Sigmoid colon (tissue), 7 donors: ENCODE measurements around the gene POLR1A. TPM values are rescaled to one million over a fixed set of nuclear protein-coding genes. Genes with fewer than 3 reads are reported as not detected.

ENCODE experiments used
- DNase-seq: peaks from one replicate; pipeline ENCODE4 v3.0.0-alpha.2; 2019
- H3K27ac ChIP-seq, 4 donors: fragments of 200-600 bp; sonication (generic); one replicate each; pipeline ENCODE4 v1.5.1; 2016 to 2019; ENCODE audit warnings: mild to moderate bottlenecking in 1 of 4
- H3K27me3 ChIP-seq, 3 donors: fragments of 200-600 bp; sonication (generic); one replicate each; pipeline ENCODE4 v1.5.1; 2019; ENCODE audit warnings: mild to moderate bottlenecking in 1 of 3
- H3K36me3 ChIP-seq, 4 donors: fragments of 200-600 bp; sonication (generic); one replicate each; pipeline ENCODE4 v1.5.1; 2016 to 2019
- H3K4me1 ChIP-seq, 4 donors: fragments of 200-600 bp; sonication (generic); one replicate each; pipeline ENCODE4 v1.5.1; 2017 to 2019
- H3K4me3 ChIP-seq, 4 donors: fragments of 200-600 bp; sonication (generic); one replicate each; pipeline ENCODE4 v1.5.1; 2017 to 2019; ENCODE audit warnings: mild to moderate bottlenecking in 2 of 4, moderate library complexity in 1 of 4
- H3K9me3 ChIP-seq, 4 donors: fragments of 200-600 bp in 3 of 4; sonication (generic) in 3 of 4; one replicate each; pipeline versions ENCODE4 v1.5.1 to v1.6.1; 2013 to 2019
- CTCF ChIP-seq, 4 experiments: fragments of 450-650 bp in 3 of 4; fragments of 200-600 bp in 1 of 4; IDR thresholded peaks; one replicate each; pipeline ENCODE4 v1.5.1; 2016 to 2019; ENCODE audit warnings: antibody characterized with exemption in 4 of 4, mild to moderate bottlenecking in 3 of 4, moderate library complexity in 2 of 4
- EP300 ChIP-seq, 4 donors: sonication (generic); formaldehyde crosslinking; IDR thresholded peaks; one replicate each; pipeline ENCODE4 v1.6.1; 2017; ENCODE audit warnings: antibody characterized with exemption in 4 of 4
- POLR2A ChIP-seq, 2 donors: fragments of 450-650 bp; IDR thresholded peaks; one replicate each; pipeline ENCODE4 v1.6.1; 2016; ENCODE audit warnings: antibody characterized with exemption in 2 of 2, mild to moderate bottlenecking in 2 of 2, moderate library complexity in 2 of 2
- POLR2AphosphoS5 ChIP-seq, 4 donors: sonication (generic); formaldehyde crosslinking; IDR thresholded peaks; one replicate each; pipeline ENCODE4 v1.6.1; 2017; ENCODE audit warnings: antibody characterized with exemption in 4 of 4
- WGBS, 2 donors: extraction: QIAGEN DNeasy Blood & Tissue Kit; methylation state at CpG; one replicate each; pipeline ENCODE4 v1.1.7; 2013; 5-methylcytosine and 5-hydroxymethylcytosine counted together
- intact Hi-C: fragments of 100-400 bp; cut with DNase I; formaldehyde crosslinking; loops from one replicate; pipeline ENCODE4 v1.15.1; 2023
- polyA plus RNA-seq, 3 donors: library from polyadenylated mRNA; stranded (reverse); fragments of 200-250 nt; gene quantifications; one replicate each; pipeline ENCODE4 v1.2.3, GENCODE V29; 2013
- total RNA-seq, 4 donors: library from RNA; depleted of rRNA; stranded (reverse); fragments of >200 nt; gene quantifications; one replicate each; pipeline ENCODE4 v1.1.0, GENCODE V29; 2016
- donor health status: healthy with polysubstance abuse.
- donor health status: Bipolar disorder and iron deficiency.
- donor health status: healthy.

POLR1A gene
- total and polyA plus RNA-seq, 7 donors, result 1.2 to 17.9 (median 10.1) TPM

DNA sequence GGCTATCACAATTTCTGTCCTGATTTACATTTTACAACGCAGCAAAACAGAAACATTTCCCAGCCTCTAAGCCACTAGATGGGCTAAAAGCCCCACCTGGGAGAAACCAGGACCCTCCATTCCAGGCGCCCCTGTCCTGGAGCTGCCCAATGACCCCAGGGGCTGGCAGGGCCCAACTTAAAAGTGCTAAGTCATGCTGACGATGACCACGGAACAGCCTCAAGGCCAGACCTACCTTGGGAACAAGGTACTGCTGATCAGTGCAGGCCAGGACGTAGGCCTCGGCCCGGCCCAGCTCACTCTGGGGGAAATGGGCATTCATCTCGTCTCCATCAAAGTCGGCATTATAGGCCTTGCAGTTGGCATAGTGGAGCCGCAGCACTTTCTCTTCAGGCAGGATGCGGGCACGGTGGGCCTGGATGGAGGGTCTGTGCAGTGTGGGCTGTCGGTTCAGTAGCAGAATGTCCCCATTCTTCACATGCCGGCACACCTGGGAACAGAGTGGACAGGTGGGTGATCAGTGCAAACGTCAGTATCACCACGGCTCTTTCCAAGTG is 35.8 kb downstream of the POLR1A start:
- H3K9me3 ChIP-seq, result no peaks in the 10 kb centered on the region
- whole genome bisulfite sequencing, 2 donors, result 96 to 97% methylated on average over 16 of the region's 16 CpGs
- no peak for DNase-seq
- intact Hi-C loops, result no loop called here
- no peaks in the 10 kb centered on the region for H3K27me3 ChIP-seq
- no peak for TF ChIP-seq POLR2AphosphoS5 (IDR thresholded peaks at IDR 0.05)
- TF ChIP-seq CTCF (IDR thresholded peaks at IDR 0.05), result no peak
- TF ChIP-seq POLR2A (IDR thresholded peaks at IDR 0.05), result no peak
- TF ChIP-seq EP300 (IDR thresholded peaks at IDR 0.05), result no peak
- H3K4me1 ChIP-seq, result peaks cover 0 to 33% (median 11%) of the 10 kb centered on the region in 4 donors
- H3K27ac ChIP-seq, result no peak overlapping the region
- peaks cover 0 to 68% (median 20%) of the 10 kb centered on the region in 4 donors for H3K36me3 ChIP-seq
- no peak overlapping the region for H3K4me3 ChIP-seq

- H3K4me3 ChIP-seq, result no peak overlapping the region
- H3K9me3 ChIP-seq, result no peaks in the 10 kb centered on the region
- intact Hi-C loops, result no loop called here
- 86 to 88% methylated on average over 8 of the region's 8 CpGs for WGBS, 2 donors
- H3K27ac ChIP-seq, result no peak overlapping the region
- no peaks in the 10 kb centered on the region for H3K27me3 ChIP-seq
- TF ChIP-seq POLR2A (IDR thresholded peaks at IDR 0.05) (no peak), POLR2AphosphoS5 (IDR thresholded peaks at IDR 0.05) (no peak), EP300 (IDR thresholded peaks at IDR 0.05) (no peak), CTCF (IDR thresholded peaks at IDR 0.05) (no peak)
- peaks cover 0 to 33% (median 11%) of the 10 kb centered on the region in 4 donors for H3K4me1 ChIP-seq
- no peak for DNase-seq
- H3K36me3 ChIP-seq, result peaks cover 0 to 68% (median 18%) of the 10 kb centered on the region in 4 donors
These were observed 36.5 kb downstream of the POLR1A start for GRCh38 chr2:86069091-86069685.

DNA sequence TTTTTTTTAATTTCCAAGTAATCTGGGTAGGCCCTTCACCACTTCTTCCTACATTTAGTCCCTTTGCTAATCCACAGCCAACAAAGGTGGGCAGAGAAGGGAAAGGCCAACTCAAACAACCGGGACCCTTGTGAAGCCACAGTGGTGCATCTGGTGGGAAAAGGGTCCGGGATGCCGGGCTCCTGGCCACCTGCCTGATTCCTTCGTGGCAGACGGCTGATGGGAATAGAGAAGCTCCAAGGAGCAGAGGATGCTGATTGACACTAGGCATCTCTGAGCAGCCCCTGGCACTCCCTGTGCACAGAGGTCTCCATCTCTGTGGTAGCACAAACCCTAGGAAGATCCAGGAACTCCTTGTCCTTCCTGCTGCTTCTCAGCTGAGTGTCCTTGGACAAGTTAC is 37.0 kb downstream of the POLR1A start:
- Histone ChIP-seq H3K4me3 (no peak overlapping the region), H3K9me3 (peaks cover 0 to 2% (median 0%) of the 10 kb centered on the region in 4 donors), H3K36me3 (peaks cover 0 to 68% (median 17%) of the 10 kb centered on the region in 4 donors), H3K4me1 (peaks cover 0 to 33% (median 11%) of the 10 kb centered on the region in 4 donors), H3K27me3 (no peaks in the 10 kb centered on the region), H3K27ac (no peak overlapping the region)
- TF ChIP-seq EP300 (IDR thresholded peaks at IDR 0.05), result no peak
- no peak for TF ChIP-seq POLR2A (IDR thresholded peaks at IDR 0.05)
- TF ChIP-seq CTCF (IDR thresholded peaks at IDR 0.05), result no peak
- no peak for TF ChIP-seq POLR2AphosphoS5 (IDR thresholded peaks at IDR 0.05)
- intact Hi-C loops, result no loop called here
- WGBS, 2 donors, result 95 to 96% methylated on average over 5 of the region's 5 CpGs
- DNase-seq, result no peak

GRCh38 chr2:86068136-86068588 is 37.5 kb downstream of the POLR1A start:
- 56 to 76% methylated on average over 7 of the region's 7 CpGs for WGBS, 2 donors

More at GRCh38 chr2:86068136-86068588, 37.5 kb downstream of the POLR1A start:
- TF ChIP-seq EP300 (IDR thresholded peaks at IDR 0.05) (no peak), CTCF (IDR thresholded peaks at IDR 0.05) (no peak), POLR2A (IDR thresholded peaks at IDR 0.05) (no peak), POLR2AphosphoS5 (IDR thresholded peaks at IDR 0.05) (no peak)
- Histone ChIP-seq H3K27me3 (no peaks in the 10 kb centered on the region), H3K4me3 (no peak overlapping the region), H3K9me3 (peaks cover 0 to 2% (median 0%) of the 10 kb centered on the region in 4 donors), H3K27ac (no peak overlapping the region), H3K4me1 (peaks cover 0 to 33% (median 11%) of the 10 kb centered on the region in 4 donors), H3K36me3 (peaks cover 0 to 68% (median 17%) of the 10 kb centered on the region in 4 donors)
- no peak for DNase-seq
- intact Hi-C loops, result no loop called here
